ENCODE measurements around the gene OXCT1.
"Not testable (repeated sequence)": the region's sequence is repeated elsewhere in the genome, so short reads cannot be mapped to it uniquely, and the experiment has no call there.

Gene OXCT1

GRCh38 chr5:41728281-41728680 lies 141.9 kb downstream of the OXCT1 start:
- DNase-seq (ENCODE audit: low read depth in 2 of 2, low spot score in 1 of 2) = no peak

- DNase-seq (ENCODE audit: low read depth in 2 of 2, low spot score in 1 of 2) = no peak
These were observed 147.8 kb downstream of the OXCT1 start for GRCh38 chr5:41722359-41722950.

GRCh38 chr5:41721516-41721915 lies 148.7 kb downstream of the OXCT1 start:
- DNase-seq (ENCODE audit: low read depth in 2 of 2, low spot score in 1 of 2) = no peak

GRCh38 chr5:41716382-41716781 lies 153.8 kb downstream of the OXCT1 start:
- DNase-seq (ENCODE audit: low read depth in 2 of 2, low spot score in 1 of 2) = no peak

- DNase-seq (ENCODE audit: low read depth in 2 of 2, low spot score in 1 of 2) = not testable (repeated sequence)
These were observed 155.8 kb downstream of the OXCT1 start for GRCh38 chr5:41714446-41714845.

GRCh38 chr5:41708604-41708940 lies 161.7 kb downstream of the OXCT1 start:
- no peak for DNase-seq (ENCODE audit: low read depth in 2 of 2, low spot score in 1 of 2)

GRCh38 chr5:41707853-41708603 lies 162.2 kb downstream of the OXCT1 start:
- no peak for DNase-seq (ENCODE audit: low read depth in 2 of 2, low spot score in 1 of 2)

GRCh38 chr5:41695920-41696582 lies 174.2 kb downstream of the OXCT1 start:
- no peak for DNase-seq (ENCODE audit: low read depth in 2 of 2, low spot score in 1 of 2)

GRCh38 chr5:41686767-41687166 lies 183.5 kb downstream of the OXCT1 start:
- DNase-seq (ENCODE audit: low read depth in 2 of 2, low spot score in 1 of 2) = no peak

- DNase-seq (ENCODE audit: low read depth in 2 of 2, low spot score in 1 of 2) = no peak
These were observed 184.0 kb downstream of the OXCT1 start for GRCh38 chr5:41686191-41686590.

GRCh38 chr5:41683181-41683580 lies 187.0 kb downstream of the OXCT1 start:
- DNase-seq (ENCODE audit: low read depth in 2 of 2, low spot score in 1 of 2) = no peak

- DNase-seq (ENCODE audit: low read depth in 2 of 2, low spot score in 1 of 2) = no peak
These were observed 187.6 kb downstream of the OXCT1 start for GRCh38 chr5:41682641-41683040.

GRCh38 chr5:41681840-41682239 lies 188.4 kb downstream of the OXCT1 start:
- no peak for DNase-seq (ENCODE audit: low read depth in 2 of 2, low spot score in 1 of 2)

Data from stimulated activated CD8-positive, alpha-beta memory T cell treated with anti-CD3 and anti-CD28 coated beads, Interleukin-4, amount 100 ng/mL, for 1 hour (primary cell).